ELR (cell line): ENCODE results near the gene WNT2B.

ENCODE experiments used
- DNase-seq: peaks from one replicate; pipeline ENCODE4 v3.0.0-alpha.2; 2015; ENCODE audit warnings: low read depth

Gene WNT2B

DNA sequence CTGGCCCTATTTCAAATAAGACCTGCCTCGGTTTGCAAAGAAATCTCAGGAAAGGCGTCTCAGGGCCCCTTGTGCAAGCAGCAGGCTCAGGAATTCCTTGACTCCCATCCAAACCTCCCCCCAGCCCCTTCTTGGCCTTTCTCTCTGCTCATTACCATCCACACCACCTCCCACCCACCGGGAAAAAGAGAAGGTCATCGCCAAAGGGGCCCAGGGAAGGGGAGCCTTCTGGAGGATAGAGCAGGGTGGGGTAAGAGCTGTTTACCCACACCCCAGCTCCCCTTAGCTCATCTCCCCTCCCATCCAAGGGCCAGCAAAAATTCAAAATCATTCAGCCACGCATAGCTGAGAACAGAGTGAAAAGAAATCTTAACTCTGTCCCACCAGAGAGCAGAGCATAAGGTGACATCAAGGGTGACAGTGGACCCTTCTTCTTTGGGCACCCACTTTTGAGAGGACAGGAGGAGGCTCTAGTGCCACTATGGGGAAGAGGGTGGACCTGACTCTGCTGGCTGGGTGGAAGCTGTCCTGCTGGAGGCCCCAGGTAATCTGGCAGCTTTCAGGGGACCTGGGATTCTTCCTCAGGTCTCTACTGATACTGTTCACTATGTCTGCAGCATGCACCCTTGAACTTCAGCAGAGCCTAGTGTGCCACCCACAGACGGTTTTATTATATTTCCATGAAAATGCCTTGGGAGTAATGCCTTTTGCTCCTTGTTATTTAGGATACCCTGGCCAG is 3.9 kb upstream of the WNT2B start:
- no peak for DNase-seq

- no peak for DNase-seq
These were observed 3.4 kb upstream of the WNT2B start for GRCh38 chr1:112505400-112505785.

DNA sequence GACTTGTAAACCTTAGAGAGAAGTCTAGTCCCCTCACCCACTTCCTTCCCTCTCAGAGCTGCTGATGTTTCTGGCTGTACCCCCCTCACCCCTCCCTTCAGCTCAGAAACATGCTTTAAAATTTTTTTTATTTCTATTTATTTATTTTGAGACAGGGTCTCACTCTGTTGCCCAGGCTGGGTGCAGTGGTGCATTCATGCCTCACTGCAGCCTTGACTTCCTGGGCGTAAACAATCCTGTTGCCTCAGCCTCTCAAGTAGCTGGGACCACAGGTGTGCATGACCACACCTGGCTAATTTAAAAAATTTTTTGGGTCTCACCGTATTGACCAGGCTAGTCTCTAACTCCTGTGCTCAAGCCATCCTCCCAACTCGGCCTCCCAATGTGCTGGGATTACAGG is 2.9 kb upstream of the WNT2B start:
- DNase-seq: no peak

- no peak for DNase-seq
These were observed 2.5 kb upstream of the WNT2B start for GRCh38 chr1:112506306-112506705.

DNA sequence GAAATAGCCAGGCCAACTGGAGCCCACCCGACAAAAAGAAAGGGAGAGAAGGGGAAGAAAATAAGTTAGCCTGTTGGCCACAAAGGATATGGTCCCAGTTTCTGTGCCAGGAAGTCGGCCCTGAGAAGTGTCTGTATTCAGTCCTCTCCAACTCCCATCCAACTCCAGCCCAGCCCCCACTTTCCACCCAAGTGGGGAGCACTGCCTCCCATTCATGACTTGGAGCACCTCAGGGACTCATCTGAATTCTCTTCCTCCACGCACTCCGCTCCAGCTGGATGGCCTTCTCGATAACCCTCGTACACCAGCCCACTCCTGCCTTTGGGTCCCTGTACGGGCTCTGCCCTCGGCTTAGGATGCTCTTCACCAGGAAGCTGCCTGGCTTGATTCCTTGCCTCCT is 2.0 kb upstream of the WNT2B start:
- no peak for DNase-seq

DNA sequence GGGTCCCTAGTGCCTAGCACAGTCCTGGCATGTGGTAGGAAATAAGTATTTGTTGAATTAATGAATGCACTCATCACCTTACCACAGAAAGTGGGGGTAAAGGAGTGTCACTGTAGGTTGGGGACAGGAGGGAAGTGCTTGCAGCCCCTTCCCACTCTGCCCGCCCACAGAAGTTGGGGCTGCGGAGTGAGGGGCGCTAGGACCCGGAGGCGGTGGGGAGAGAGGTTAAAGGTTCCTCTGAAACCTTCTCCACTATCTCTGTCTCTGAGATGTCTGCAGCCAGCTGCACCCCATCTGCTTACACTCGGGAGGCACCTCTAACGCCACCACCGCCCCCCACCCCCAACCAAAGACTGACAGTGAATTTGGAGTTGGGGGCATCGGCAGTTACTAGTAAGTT is 1.4 kb upstream of the WNT2B start:
- DNase-seq: no peak

GRCh38 chr1:112507921-112508277 is 866 bp upstream of the WNT2B start:
- DNase-seq: peak; percentile 23

GRCh38 chr1:112509005-112509659 is 367 bp downstream of the WNT2B start:
- no peak for DNase-seq

DNA sequence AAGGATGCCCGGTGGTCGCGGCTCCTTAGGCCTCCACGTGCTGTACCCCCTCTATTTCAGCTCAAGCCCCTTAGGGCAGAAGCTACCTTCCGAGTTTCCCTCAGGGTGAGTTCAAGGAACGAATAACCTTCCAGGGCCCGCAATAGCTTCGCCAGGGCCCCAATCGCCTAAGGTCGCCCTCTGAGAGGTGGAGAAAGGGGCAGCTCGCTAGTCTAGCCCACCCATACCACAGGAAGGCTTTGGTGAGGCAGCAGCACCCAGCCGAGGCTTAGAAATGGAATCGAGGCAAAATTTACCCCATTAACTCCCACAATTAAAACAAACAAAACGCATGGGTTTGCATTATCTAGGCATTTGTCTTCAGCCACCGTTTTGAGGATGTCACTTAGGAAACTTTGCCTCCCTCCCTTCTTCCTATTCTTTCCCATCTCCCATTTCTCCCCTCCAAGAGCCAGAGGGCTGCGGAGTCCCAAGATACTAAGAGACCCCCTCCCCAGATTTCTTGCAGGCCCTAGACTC is 954 bp downstream of the WNT2B start:
- DNase-seq: no peak

DNA sequence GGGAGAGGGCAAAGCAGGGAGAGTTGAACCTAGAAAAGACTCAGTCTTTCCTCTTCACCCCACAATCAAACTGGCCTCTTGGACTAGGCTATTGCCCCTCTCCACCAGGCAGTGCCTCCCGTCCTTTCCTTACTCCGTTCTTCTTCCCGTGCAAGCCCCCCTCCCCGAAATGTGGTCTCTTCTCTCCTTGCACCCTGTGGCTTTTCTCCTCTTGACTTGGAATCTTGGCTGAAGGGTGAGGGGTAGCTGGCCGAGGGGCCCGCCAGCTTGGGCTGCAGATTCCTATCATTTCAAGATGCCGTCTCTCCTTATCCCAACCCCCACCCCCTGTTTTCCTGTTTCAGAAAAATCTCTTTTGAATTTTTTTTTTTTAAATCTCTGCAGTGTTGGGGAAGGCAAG is 1.6 kb downstream of the WNT2B start:
- no peak for DNase-seq

- DNase-seq: no peak
These were observed 3.1 kb downstream of the WNT2B start for GRCh38 chr1:112511897-112512296.

DNA sequence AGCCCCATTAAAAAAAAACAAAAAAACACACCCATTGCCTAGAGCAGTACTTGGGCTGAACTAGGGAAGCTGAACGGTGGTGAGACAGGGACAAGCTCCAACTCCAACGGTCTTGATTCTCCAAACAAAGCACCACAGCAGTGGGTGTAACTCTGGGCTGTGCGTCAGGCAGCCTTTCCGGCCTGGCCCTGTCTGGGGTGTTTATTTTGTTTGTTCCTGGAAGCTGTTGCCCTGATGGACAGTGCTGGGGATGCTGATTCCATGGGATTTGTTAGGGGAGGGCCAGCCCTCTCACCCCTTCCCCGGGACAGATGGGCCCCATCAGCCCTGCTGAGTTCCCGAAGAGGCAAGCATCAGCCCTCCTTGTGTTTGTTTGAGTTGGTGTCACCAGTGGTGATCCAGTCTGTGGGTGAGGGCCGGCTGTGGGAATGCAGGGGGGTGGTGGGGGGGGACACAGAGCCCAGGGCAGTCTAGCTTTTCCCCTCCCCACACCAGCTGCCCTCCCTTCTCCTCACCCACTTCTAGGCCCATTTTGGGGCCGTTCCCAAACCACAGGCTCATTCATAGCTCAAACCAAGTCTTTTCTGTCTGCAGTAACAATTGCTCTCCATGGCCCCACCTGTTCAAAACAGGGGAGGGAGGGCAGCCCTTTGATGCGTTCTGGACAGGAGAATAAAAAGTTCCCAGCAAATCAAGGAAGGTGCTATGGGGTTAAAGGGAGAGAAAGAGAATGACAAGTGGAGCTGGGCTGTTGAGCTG is 4.5 kb downstream of the WNT2B start:
- DNase-seq: no peak

GRCh38 chr1:112514901-112515300 is 6.1 kb downstream of the WNT2B start:
- DNase-seq: no peak

DNA sequence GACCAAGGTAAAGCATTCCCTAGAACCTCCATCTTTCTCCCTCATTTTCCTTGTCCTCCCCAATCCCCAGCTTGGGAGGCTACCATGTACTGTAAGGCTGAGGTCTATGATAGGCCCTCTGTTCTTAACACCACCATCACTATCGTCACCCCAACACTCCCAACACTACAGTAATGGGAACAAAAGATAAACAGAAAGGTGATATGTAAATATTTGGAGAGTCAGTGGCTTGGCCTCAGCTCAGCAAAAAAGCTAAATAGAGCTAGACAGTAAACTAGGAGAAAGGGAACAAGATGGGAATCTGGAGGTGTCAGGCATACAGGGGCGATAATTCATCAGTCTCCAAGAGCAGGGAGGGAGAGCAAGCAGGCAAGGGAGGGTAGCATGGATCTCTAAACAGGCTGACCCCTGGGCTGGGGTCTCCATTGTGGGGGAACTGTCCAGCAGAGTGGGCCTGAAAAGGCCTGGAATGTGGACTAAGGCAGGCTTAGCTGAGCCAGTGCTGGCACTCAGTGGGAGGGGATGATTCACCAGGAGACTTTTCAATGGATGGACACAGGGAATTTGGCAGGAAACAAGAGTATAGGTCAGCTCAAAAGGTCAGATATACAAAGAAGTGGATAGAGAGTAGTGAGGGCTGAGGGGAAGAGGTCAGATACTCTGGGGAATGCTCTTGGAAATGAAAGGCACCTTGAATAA is 6.7 kb downstream of the WNT2B start:
- DNase-seq: peak; percentile 72

DNA sequence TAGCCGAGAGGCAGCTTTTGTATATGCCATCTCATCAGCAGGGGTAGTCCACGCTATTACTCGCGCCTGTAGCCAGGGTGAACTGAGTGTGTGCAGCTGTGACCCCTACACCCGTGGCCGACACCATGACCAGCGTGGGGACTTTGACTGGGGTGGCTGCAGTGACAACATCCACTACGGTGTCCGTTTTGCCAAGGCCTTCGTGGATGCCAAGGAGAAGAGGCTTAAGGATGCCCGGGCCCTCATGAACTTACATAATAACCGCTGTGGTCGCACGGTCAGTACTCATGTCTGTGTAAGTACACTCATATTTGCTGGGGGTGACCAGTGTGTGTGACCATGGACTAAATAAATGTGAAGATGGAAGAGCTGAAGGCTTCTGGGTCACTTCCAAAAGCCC is 7.4 kb downstream of the WNT2B start:
- DNase-seq: no peak

DNA sequence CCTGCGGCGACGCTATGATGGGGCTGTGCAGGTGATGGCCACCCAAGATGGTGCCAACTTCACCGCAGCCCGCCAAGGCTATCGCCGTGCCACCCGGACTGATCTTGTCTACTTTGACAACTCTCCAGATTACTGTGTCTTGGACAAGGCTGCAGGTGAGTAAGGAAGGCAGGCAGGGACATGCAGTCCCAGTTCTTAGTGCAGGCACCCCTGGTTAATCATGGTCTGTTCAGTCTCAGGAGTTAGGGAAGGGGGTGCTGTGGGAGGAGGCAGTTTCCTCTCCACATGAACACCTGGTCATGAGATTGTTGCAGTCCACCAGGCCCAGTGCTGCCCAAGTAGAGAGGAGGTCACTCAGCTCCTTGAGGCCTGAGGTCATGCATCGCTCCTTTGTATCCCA is 8.5 kb downstream of the WNT2B start:
- no peak for DNase-seq

- no peak for DNase-seq
These were observed 8.9 kb downstream of the WNT2B start for GRCh38 chr1:112517646-112518045.

DNA sequence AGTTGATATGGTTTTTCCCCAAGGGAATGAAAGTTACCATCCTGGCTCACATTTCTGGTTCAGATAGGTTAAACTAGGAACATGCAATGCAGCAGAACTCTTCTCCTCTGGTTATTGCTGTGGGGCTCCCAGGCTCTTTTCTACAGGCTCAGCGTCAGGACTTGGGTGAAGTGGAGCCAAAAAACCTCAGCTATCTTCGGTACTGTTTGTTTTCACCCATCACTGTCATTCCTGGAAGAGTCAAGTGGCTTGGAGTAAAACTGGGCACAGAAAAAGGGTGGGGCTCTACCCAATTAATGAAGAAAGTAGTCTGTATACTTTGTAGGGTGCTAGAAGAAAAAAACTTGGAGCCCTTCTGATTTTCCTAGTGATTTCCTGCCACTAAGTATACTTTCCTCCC is 9.4 kb downstream of the WNT2B start:
- no peak for DNase-seq

DNA sequence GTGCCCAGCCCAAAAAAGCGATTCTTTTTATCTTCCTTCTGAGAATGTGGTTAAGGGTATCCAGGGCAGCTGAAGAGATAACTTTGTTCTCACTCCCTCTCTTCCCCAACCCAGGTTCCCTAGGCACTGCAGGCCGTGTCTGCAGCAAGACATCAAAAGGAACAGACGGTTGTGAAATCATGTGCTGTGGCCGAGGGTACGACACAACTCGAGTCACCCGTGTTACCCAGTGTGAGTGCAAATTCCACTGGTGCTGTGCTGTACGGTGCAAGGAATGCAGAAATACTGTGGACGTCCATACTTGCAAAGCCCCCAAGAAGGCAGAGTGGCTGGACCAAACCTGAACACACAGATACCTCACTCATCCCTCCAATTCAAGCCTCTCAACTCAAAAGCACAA is 11.4 kb downstream of the WNT2B start:
- peak; percentile 43 for DNase-seq

- peak; percentile 96 for DNase-seq
These were observed 13.9 kb downstream of the WNT2B start for GRCh38 chr1:112522621-112523020.

- peak; percentile 19 for DNase-seq
These were observed 15.5 kb downstream of the WNT2B start for GRCh38 chr1:112524251-112524650.

DNA sequence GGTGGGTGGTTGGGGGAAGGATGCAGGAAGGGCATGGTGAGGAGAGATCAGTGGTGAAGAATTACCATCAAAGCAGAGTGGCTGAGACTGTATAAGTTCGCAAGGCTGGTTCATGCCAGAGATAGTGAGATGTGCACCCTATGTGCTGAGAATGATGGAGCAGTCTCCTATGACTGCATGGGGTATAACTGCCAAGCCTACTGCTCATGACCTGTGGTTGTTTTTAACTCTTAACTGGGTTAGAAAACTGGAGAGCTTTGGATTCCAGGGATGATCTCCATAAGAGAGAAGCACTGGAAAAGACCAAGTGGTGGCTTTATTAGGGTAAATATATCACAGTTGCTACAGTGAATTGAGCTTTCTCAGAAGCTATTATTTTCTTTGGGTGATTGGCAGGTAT is 16.2 kb downstream of the WNT2B start:
- DNase-seq: no peak
